Lower leg skin (tissue), 3 donors: ENCODE data around the gene ZFP14.

Experiments used
- POLR2A ChIP-seq, 2 donors: fragments of 450-650 bp; IDR thresholded peaks; one replicate each; pipeline ENCODE4 v1.6.1; 2016 to 2017; ENCODE audit warnings: antibody characterized with exemption in 2 of 2, mild to moderate bottlenecking in 1 of 2, moderate library complexity in 1 of 2
- TF ChIP-seq, protein P1 (sequence below), 3 donors: fragments of 450-650 bp; IDR thresholded peaks; one replicate each; pipeline ENCODE4 v1.5.1; 2016; ENCODE audit warnings: antibody characterized with exemption in 3 of 3, mild to moderate bottlenecking in 3 of 3, moderate library complexity in 2 of 3

GRCh38 chr19:36371886-36372285 is 7.1 kb downstream of the ZFP14 start:
- TF ChIP-seq, protein P1, sequence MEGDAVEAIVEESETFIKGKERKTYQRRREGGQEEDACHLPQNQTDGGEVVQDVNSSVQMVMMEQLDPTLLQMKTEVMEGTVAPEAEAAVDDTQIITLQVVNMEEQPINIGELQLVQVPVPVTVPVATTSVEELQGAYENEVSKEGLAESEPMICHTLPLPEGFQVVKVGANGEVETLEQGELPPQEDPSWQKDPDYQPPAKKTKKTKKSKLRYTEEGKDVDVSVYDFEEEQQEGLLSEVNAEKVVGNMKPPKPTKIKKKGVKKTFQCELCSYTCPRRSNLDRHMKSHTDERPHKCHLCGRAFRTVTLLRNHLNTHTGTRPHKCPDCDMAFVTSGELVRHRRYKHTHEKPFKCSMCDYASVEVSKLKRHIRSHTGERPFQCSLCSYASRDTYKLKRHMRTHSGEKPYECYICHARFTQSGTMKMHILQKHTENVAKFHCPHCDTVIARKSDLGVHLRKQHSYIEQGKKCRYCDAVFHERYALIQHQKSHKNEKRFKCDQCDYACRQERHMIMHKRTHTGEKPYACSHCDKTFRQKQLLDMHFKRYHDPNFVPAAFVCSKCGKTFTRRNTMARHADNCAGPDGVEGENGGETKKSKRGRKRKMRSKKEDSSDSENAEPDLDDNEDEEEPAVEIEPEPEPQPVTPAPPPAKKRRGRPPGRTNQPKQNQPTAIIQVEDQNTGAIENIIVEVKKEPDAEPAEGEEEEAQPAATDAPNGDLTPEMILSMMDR (IDR thresholded peaks at IDR 0.05): no peak
- no peak for TF ChIP-seq POLR2A (IDR thresholded peaks at IDR 0.05)
